GM12874 (cell line): Measurements from ENCODE around the gene RCL1.

Source experiments
- CTCF ChIP-seq: IDR thresholded peaks from 2 replicates; pipeline ENCODE4 v1.5.1; 2011; ENCODE audit warnings: low read depth, mild to moderate bottlenecking, control low read depth, low read length, moderate library complexity; ENCODE audit not compliant: insufficient read depth

Gene RCL1

GRCh38 chr9:4840018-4840417, 47.3 kb downstream of the RCL1 start:
- no peak for TF ChIP-seq CTCF

DNA sequence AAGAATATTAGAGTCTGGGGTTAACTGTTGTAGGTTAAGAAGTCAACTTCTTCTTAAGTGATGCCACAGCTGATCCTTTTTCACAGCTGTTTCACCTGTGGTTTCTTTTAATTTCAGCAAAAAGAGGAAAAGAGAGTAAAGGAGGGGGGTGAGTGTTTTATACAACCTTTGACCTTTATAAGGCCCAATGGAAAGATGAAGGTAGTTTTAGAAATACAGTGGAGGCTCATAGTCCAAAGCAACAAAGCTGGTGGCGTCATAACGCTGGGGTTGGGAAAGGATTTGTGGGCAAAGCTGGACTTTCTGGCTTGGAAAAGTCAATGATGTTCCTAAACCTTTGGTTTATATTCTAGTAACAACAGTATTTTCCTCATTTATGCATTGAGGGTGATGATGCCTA, 49.5 kb downstream of the RCL1 start:
- no peak for TF ChIP-seq CTCF

DNA sequence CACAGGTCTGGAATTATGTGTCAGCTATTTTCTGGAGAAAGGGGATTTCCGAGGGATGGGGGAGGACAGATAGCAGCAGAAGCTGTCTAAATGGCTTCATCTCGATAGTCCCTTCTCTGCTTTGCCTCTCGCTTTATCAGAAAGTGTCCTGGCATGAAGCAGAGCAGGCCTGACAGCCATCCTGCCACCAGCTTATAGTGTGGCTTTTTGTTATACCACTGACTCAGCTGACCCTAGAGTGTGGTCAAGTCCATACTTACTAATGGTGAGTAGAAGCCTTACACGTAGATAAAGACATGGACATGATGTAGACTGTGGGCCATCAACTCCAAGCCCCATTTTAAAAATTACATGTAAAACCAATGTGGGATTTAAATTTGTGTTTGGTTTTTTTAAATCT, 50.0 kb downstream of the RCL1 start:
- no peak for TF ChIP-seq CTCF

DNA sequence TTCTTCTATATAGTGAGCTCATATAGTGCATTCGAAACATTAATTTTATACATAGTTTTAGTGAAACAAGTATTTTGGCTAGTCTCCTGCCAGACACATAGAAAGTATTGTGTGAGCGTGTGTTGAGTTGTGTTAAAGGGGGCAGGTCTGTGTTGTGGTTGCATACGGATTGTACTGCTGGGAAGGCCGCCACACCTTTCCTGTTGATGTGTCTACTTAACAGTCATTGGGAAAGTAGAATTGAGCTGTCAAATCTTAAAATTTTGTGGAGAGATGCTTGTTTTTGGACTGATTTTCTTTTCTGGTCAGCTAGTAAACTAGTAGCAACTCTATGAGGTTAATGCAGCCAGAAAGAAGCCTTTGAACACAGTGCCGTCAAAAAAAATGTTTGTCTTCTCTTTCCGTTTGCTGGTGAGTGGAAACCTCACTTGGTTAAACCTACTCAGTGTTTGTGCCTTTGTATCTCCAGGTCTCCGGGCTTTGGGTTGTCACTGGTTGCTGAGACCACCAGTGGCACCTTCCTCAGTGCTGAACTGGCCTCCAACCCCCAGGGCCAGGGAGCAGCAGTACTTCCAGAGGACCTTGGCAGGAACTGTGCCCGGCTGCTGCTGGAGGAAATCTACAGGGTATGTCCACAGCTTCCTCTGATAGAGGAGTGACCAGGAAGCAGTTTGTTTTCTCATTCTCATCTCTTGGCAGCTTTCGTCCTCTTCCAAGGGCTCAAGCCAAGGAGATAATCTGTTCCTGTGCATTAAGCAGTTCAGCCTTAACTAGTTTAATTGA, 51.5 kb downstream of the RCL1 start:
- no peak for TF ChIP-seq CTCF

- no peak for TF ChIP-seq CTCF
Measured at GRCh38 chr9:4849369-4849768, 56.6 kb downstream of the RCL1 start.

DNA sequence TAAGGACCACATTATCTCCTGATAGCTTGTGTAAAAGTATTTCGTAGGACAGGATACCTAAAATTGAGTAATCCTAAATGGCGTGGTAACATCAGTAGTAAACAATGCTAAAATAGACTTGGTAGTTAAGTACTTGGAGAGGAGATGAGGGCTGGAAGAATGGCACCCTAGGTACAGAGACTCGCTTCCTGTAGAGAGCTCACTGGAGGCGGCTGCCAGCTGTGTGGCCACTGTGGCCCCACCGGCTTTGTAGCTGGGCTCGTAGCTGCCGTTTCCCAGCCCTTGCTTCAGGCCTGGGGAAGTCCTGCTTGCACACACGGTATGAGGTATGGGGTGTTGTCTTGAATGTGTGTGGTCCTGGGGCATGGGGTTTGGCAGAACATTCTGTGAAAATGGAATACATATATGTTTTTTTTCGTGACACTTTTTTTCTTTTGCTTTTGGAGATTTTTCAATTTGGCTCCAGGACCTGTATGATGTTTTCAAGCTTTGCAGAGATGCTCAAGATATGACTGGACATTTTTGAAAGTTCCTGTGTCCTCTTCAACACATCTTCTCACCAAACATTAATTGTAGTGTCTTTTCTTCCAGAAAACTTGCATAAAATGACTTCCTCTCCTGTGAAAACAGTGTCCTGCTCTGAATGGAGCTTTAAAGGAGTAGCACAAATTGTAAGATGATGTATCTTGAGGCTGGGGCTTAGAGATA, 58.0 kb downstream of the RCL1 start:
- TF ChIP-seq CTCF, result no peak

- TF ChIP-seq CTCF, result no peak
Measured at GRCh38 chr9:4852419-4852818, 59.7 kb downstream of the RCL1 start.
